Stimulated activated CD8-positive, alpha-beta memory T cell treated with anti-CD3 and anti-CD28 coated beads, Interleukin-2, amount 100 ng/mL, for 1 hour (primary cell): ENCODE results near the gene SPP1.

Experiments used
- DNase-seq, 2 donors: peaks; one replicate each; pipeline ENCODE4 v3.0.0-alpha.2; 2020; ENCODE audit warnings: low read depth in 2 of 2

The SPP1 gene

DNA sequence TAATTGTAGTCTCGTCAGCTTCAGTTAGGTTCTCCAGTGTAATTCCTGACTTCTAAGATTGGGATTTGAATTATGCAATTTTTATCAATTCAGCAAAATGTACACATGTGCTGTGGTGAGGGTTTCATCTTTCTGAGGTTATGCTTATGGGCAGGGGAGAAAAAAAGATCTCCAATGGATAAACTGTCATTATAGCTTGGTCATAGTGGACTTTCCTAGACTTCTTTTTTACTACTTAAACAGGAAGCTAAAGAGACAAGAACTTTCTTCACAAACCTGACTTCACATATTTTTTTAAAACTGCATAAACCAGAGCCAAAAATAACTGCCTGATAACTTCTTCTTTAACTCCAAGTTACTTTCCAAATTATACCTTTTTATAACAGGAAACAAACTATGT lies 21.7 kb upstream of the SPP1 start:
- no peak for DNase-seq

DNA sequence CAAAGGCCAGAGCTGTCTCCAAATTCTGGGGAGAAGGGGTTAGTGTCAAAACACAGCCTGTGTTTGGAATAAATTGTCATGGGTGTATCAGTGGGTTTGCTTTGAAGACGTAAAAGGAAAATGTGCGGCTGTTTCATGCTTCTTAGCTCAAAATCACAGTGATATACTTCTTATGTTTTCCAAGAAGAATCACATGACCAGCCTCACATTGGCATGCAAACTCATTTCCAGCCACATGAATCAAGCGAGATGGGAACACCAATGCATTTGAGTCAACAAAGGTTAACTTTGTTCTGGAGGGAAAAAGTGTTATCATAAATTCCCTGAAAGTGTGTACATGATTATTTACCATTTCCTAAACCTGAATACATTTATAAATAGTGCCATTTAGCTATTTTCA lies 19.0 kb upstream of the SPP1 start:
- no peak for DNase-seq

DNA sequence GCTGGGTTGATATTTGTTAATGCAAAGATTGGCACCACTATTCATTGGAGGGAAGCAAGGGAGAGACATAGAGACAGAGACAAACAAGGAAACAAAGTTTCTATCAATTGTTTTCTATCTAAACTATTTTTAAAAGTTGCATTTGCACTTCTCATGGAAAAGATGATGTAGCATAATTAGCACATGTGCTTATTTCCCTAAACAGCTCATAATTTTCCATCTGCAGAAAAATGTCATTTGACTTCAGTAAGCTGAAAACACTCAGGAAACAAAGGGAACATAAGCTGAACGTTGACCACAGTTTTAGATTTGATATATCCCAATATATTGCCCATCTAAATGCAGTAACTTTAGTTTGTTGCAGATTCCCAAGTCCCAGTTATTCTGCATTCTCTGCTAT lies 18.5 kb upstream of the SPP1 start:
- no peak for DNase-seq

DNA sequence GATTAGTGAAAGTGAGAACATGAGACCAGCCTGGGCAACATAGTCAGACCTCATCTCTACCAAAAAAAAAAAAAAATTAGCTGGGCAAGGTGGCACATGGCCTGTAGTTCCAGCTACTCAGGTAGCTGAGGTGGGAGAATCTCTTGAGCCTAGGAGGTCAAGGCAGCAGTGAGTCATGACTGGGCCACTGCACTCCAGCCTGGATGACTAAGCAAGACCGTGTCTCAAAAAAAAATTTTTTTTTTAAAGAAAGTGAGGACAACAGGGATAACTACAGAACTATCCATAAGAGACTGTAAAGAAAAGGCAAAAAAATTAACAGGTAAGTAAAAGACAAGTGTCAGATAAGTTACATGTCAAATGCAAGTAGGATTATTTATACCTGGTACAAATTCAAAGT lies 13.5 kb upstream of the SPP1 start:
- DNase-seq = no peak

DNA sequence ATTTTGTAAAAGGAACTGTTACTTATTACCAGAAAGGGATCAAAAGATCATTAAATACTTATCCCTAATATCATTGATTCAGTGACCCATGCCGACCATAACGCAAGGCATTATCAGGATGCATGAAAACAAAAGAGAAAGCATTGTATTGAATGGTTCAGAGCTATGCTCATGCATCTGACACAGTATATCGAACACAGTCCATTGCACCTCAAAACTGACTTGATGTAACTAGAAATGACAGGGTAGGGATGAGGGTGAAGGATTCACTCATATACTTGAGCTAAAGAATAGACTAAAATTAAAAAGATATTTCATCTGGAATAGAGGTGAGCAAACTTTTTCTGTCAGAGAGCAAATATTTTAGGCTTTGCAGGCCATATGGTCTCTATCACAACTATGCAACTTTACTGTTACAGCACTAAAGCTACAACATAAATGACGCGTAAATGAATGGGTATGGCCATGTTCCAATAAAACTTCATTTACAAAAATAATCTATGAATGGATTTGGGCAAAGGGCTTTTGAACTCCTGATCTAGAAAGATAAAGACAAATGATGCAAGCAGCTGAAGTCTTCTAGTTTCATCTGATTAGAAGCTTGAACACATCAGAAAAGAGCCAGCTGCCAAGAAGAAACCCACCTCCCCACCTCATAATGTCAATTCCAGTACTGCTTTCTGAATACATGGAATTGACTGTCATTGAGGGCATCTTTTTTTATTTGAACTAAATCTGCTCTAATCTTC lies 12.9 kb upstream of the SPP1 start:
- DNase-seq = no peak

DNA sequence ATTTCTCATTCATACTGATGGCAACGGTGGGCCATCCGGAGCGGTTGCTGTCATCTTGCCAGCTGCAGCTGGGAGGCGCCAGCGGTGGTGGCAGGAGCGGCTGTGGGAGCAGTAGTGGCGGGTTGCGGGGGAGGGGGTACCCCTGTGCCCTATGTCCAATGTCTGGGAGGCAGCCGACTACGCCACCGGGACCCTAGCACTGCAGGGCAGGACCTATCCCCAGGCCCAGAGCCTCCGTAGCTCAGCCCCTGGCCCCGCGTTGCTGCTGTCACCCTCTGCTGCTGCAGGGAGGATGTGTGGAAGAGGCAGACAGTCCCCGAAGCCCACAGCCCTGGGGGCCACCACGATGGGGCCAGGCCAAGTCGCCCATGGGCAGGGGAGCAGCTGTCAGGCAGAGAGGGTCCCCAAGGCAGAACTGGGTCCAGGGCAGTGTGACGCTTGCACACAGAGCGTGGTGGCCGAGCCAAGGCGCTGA lies 10.0 kb upstream of the SPP1 start:
- no peak for DNase-seq

DNA sequence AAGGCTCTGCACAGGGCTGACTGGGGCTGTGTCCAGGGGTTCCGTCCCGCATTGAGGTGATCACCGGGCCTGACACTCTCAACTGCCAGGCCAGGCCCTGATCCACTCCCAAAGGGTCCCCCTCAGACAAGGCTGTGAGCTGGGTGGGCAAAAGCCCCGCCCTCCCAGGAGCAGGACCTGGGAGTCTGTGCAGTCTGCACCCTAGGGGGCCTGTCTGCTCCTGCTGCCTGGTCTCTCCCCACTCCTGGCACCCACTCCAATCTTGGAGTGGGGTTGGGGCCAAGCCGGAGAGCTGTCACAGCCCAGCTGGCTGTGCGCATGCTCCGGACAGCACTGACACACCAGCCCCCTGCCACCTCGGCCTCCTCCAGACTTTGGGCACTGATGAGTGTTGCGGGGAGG lies 9.4 kb upstream of the SPP1 start:
- DNase-seq = no peak

DNA sequence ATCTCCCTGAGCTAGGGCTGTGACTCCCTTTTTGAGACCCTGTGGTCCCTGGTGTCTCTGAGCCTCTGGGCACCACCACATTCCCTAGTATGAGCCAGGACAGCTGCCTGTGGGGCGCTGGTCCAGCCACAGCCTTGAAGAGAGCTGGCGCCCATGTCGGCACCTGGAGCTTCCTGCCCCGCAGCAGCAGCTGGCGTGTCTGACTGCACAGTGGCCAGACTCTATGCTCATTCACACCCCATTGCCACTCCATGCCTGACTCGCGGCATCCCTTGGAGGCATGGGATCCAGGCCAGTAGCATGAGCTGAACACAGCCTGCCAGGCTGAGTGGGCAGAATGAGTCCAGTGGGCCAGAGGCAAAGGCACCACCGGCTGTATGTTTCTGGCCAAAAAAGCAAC lies 8.3 kb upstream of the SPP1 start:
- no peak for DNase-seq

DNA sequence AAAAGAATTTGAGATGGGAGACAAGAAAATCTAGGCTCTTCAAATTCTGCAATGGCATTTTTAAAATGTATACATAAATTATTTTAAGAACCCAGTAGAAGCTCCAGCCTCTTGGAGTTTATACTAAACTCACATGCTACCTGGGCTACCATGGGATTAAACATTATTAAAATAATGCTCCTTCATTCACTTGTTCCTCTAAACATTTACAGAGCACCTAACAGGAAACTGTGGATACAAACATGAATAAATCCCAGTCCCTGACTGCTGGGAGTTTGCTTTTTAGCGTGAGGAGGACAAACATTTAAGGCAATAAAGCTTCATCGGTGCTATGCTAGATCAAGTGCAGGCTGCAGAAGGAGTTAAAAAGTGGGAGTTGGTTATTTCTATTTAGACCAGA lies 5.4 kb upstream of the SPP1 start:
- no peak for DNase-seq

DNA sequence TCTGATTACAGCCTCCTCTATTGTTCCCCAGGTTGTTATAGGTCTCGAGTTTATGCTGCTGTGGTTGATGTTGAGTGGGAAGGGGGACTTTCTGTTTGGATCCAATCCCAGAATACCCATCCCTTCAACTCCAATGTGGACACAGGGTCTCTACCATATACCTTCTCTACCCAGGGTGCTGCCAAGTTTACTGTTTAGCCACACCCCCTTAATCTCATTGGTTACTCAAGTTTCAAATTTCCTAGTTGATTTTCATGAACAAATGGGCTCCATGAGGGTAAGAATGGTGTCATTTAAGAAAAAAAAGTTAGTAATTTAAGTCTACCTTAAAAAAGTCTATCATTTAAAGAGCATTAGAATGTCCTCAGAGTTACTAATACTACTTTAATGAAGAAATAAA lies 3.6 kb upstream of the SPP1 start:
- DNase-seq = no peak

DNA sequence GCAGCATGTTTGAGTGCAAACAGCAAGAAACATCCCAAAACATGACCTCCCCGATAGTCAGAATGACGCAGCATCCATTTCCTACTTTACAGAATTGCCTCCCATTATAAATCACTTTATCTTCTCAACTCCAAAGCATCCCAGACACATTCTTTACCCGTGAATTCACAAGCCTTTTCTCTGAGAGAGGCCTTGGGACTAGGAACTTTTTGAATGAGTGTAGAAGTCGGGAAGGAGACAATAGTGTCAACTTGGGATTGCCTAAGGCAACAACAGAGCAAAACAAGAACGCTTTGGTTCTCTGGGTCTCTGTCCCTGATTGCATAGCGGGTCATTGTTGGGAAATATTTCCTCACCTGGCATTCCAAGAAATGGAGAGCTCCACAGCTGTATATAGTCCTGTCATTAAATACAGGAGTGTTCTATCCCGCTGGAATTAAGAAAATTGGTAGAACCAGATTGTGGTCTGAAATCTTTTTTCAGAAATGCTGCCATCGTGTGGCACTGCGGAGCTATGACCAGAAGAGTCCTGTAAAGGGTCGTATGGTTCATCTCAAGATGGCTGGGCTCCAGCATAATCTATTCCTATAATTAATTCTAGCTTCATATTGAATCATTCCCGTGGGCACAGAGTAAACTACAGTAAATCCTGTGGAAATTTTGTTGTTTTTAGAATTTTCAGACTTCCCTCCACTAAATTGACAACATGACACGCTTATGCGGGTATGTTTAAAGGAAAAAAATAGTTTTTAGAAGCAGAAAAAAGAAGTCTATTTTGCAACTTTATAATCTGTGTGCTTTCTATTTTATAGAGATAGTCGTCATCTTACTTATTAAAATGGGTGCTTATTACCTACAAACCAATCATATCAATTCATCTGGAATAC lies 2.0 kb upstream of the SPP1 start:
- DNase-seq = peak in 1 of 2 donors; percentile 10

DNA sequence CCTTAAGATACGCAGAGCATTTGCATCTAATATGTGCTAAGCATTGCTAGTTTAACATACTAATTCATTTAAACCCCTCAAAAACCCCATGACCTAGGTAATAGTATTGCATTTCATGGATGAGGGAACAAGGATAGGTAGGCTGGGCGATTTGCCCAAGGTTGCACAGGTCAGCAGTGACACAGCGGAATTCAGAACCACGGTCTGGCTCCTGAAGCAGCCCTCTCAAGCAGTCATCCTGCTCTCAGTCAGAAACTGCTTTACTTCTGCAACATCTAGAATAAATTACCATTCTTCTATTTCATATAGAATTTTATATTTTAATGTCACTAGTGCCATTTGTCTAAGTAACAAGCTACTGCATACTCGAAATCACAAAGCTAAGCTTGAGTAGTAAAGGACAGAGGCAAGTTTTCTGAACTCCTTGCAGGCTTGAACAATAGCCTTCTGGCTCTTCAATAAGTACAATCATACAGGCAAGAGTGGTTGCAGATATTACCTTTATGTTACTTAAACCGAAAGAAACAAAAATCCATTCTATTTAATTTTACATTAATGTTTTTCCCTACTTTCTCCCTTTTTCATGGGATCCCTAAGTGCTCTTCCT lies 555 bp upstream of the SPP1 start:
- DNase-seq = no peak

DNA sequence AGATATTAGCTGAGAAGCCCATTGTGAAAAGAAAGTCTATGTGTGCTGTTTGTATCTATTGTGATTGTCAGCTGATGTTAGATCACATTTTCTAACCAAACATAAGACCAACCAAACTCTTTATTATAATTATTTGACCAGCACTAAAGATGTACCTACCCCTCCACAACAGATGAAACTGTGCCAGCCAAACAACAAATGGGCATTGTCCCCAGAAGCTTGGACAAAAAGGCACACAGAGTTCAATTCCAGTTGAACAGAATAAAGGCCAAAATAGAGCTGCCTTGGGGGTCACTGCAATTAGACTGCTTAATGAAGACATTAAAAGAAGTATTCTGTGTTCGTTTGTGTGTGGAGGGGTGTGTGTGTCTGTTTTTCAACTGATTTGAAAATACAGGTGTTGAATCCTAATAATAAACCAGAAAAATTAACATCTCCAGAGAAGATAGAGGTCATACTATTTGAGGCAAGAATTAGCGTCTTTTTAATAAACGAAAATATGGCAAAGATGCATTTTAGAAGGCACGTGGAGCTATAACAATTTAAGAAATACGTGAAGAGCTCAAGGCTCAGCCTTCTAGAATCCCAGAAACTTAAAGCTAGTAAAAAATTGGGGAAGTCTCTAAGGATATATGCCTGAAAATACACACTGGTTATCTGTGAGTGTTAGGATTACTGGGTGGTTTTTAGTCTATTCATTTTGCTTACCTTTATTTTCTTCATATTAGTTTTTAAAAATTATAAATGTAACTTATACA lies 2.2 kb downstream of the SPP1 start:
- DNase-seq = no peak

DNA sequence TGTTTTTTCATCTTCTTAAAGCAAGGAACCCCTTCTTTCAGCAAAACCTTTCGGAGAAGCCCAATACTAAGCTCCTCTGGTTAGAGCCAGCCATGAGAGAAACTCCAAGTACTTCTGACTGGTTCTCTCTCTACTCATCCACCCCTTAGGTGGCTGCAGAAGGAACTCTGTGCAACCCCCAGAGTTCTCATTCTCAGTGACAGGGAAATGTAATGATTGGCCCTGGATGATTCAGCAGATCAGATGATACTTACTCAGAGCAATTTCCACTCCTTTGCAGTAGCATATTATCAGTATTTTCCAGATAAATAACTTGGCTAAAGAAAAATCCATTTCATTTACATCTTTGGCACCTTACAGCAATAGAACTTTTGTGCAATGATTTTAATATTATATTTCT lies 3.2 kb downstream of the SPP1 start:
- DNase-seq = no peak

DNA sequence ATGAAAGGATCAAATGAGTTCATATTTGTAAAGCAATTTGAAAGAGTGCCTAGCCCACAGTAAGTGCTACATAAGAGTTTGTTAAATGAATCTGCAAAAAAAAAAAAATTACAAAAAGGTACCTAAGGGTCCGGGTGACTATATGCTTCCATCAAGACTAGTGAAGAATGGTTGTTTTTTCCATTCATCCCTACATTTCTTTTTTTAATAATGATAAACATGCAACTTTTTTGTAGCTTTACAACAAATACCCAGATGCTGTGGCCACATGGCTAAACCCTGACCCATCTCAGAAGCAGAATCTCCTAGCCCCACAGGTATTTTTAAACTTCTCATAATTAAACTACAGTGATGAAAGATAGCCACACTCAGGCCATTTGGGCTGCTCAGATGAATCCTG lies 4.3 kb downstream of the SPP1 start:
- DNase-seq = no peak

DNA sequence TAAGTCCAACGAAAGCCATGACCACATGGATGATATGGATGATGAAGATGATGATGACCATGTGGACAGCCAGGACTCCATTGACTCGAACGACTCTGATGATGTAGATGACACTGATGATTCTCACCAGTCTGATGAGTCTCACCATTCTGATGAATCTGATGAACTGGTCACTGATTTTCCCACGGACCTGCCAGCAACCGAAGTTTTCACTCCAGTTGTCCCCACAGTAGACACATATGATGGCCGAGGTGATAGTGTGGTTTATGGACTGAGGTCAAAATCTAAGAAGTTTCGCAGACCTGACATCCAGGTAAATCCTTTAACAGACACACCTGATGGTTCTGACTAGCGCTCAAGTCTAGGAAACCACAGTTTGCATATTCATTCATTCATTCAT lies 6.0 kb downstream of the SPP1 start:
- no peak for DNase-seq

DNA sequence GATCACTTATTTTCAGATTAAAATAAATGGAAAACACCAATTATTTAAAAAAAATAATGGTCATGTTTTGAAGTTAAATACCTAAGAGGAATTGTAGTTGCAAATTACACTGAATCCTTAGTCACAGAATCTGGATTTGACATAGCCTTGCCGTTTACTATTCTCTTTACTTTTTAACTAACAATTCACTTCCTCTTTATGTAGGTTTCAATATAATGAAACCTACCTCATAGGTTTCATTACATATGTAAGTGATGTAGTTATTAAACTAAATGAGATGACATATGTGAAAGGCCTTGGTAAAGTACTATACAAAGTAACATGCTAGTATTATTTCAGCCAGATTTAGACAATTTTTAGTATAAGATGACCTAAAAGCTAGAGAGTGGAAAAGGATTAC lies 6.5 kb downstream of the SPP1 start:
- DNase-seq = no peak

DNA sequence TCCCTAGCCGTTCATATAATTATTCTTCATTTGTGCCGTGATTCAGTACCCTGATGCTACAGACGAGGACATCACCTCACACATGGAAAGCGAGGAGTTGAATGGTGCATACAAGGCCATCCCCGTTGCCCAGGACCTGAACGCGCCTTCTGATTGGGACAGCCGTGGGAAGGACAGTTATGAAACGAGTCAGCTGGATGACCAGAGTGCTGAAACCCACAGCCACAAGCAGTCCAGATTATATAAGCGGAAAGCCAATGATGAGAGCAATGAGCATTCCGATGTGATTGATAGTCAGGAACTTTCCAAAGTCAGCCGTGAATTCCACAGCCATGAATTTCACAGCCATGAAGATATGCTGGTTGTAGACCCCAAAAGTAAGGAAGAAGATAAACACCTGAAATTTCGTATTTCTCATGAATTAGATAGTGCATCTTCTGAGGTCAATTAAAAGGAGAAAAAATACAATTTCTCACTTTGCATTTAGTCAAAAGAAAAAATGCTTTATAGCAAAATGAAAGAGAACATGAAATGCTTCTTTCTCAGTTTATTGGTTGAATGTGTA lies 7.0 kb downstream of the SPP1 start:
- no peak for DNase-seq

DNA sequence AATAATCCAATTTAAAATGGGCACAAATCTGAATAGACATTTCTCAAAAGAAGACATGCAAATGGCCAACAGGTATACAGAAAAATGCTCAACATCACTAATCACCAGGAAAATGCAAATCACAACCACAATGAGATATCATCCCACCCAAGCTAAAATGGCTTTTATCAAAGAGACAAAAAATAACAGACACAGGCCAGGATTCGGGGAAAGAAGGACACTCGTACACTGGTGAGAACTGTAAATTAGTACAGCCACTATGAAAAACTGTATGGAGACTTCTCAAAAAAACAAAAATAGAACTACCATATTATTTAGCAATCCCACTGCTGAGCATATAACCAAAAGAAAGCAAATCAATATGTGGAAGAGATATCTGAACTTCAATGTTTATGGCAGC lies 8.5 kb downstream of the SPP1 start:
- no peak for DNase-seq

DNA sequence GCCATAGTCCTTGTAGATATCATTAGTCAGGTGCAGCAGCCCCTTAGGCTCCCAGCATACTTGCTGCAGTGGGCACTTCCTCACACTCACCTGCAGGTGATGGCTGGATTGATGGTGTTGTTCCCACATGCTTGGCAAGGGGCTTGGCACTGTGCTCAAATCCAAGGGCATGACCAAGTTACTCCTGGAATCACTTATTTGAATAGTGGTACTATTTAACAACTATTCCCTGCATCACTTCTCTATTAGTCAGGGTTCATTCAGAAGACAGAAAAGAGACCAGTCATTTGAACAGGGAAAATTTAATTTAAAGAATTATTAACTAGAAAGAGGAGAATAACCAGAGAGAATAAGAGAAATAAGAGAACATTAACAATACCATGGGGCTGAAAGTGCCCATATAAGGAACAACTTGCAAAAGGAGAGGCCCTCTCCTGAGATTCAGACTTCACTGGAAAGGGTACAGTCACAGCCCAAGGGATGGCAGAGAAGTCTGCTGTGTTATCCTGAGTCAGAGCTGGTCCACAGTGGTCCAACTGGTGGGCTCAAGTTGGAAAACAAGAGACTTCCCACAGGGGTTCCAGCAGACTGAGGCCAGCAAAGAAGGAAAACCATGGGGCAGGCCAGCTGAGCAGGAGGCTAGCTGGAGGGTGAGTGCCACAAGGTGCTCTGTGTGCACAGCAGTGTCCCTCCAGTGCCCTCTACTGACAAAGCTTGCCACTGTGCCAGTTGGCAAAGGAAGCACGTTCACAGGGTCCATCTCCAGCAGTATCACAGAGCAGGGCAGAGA lies 9.8 kb downstream of the SPP1 start:
- no peak for DNase-seq

DNA sequence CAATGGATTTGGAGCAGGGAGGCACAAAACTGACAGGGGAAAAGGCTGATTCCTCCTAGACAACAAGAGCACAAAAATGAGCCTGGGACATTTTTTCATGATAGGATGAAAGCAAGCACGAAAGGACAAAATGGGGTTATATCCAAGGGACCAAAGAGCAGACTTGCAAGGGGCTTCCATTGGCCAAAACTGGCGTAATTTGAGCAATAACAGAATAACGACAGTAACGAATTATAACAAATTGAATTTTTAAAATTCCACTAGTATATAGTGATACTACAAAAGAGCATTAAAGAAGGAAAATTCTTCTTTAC lies 10.3 kb downstream of the SPP1 start:
- DNase-seq = no peak
